Panc1 (cell line): Measurements from ENCODE around the gene WFS1. TPM values are rescaled to one million over a fixed set of nuclear protein-coding genes. Genes with fewer than 3 reads are reported as not detected.

Experiments
- ATAC-seq: fragments of 200-7000 bp; cut with Tn5 transposase; 2 replicates; pipeline ENCODE4 v1.9.1; 2020; ENCODE audit warnings: mild to moderate bottlenecking, moderate library complexity
- BruUV-seq: library from RNA; stranded (reverse); fragments of 400-500 nt; replicated peaks from 2 replicates; lab custom pipeline; 2021; lab: Mats Ljungman, UMichigan
- CTCF ChIA-PET: fragments of 300-600 bp; sonication (Branson Sonifier 250); formaldehyde crosslinking; loops from one replicate; lab custom pipeline; 2022; ENCODE audit warnings: antibody characterized with exemption; lab: Charles Lee
- POLR2A ChIA-PET: fragments of 300-600 bp; sonication (Branson Sonifier 250); formaldehyde crosslinking; loops from one replicate; lab custom pipeline; 2022; ENCODE audit warnings: antibody characterized with exemption; lab: Charles Lee
- DNase-seq: peaks from one replicate; pipeline ENCODE4 v3.0.0-alpha.2; 2010; ENCODE audit warnings: low read depth, low spot score
- H3K27ac ChIP-seq: 2 replicates; pipeline ENCODE4 v1.5.1; 2011; ENCODE audit warnings: mild to moderate bottlenecking, low read length, inconsistent platforms
- H3K27me3 ChIP-seq: fragments of 200-500 bp; sonication (Bioruptor generic); 2 replicates; pipeline ENCODE4 v1.6.0; 2014; ENCODE audit warnings: low read length, inconsistent platforms; ENCODE audit not compliant: control insufficient read depth, insufficient read depth
- H3K36me3 ChIP-seq: fragments of 200-500 bp; sonication (Bioruptor generic); 2 replicates; pipeline ENCODE4 v1.5.1; 2014; ENCODE audit warnings: inconsistent platforms, mild to moderate bottlenecking, low read length, moderate library complexity; ENCODE audit not compliant: control insufficient read depth, insufficient read depth
- H3K4me1 ChIP-seq: 2 replicates; pipeline ENCODE4 v1.5.1; 2011; ENCODE audit warnings: inconsistent platforms, mild to moderate bottlenecking, low read length, moderate library complexity; ENCODE audit not compliant: control insufficient read depth, insufficient read depth
- H3K4me3 ChIP-seq, 2 experiments: 2 replicates each; pipeline ENCODE4 v1.5.1; 2011 to 2012; ENCODE audit warnings: low read depth in 2 of 2, low read length in 2 of 2, mild to moderate bottlenecking in 2 of 2, inconsistent platforms in 1 of 2, moderate library complexity in 1 of 2
- H3K9me3 ChIP-seq: fragments of 200-500 bp; sonication (Bioruptor generic); 2 replicates; pipeline ENCODE4 v1.5.1; 2014; ENCODE audit warnings: low read depth, mild to moderate bottlenecking, inconsistent platforms, low read length, moderate library complexity; ENCODE audit not compliant: control insufficient read depth, insufficient read depth
- CTCF ChIP-seq: fragments of 450-650 bp; IDR thresholded peaks from 2 replicates; pipeline ENCODE4 v1.5.1; 2017; ENCODE audit warnings: mild to moderate bottlenecking
- POLR2AphosphoS5 ChIP-seq: IDR thresholded peaks from 2 replicates; pipeline ENCODE4 v1.6.1; 2012; ENCODE audit warnings: mild to moderate bottlenecking, low read depth, low read length, moderate library complexity
- REST ChIP-seq, 2 experiments: IDR thresholded peaks; 2 replicates each; pipeline ENCODE4 v1.6.1; 2011 to 2012; ENCODE audit warnings: low read depth in 2 of 2, control low read depth in 1 of 2, low read length in 1 of 2, mild to moderate bottlenecking in 1 of 2, moderate library complexity in 1 of 2; ENCODE audit not compliant: insufficient read depth in 1 of 2
- SIN3A ChIP-seq: IDR thresholded peaks from 2 replicates; pipeline ENCODE4 v1.6.1; 2012; ENCODE audit warnings: low read depth, mild to moderate bottlenecking, low read length, moderate library complexity, borderline replicate concordance; ENCODE audit not compliant: insufficient read depth
- TCF7L2 ChIP-seq: IDR thresholded peaks from 2 replicates; pipeline ENCODE4 v1.6.1; 2011; ENCODE audit warnings: mild to moderate bottlenecking, low read depth, low read length, inconsistent platforms
- in situ Hi-C: cut with HindIII; loops from 2 replicates; pipeline ENCODE4 v1.10.0; 2016; ENCODE audit warnings: low sequenced_read_pairs, low pct_unique_long_range_greater_than_20kb
- intact Hi-C: fragments of 100-400 bp; cut with micrococcal nuclease; formaldehyde crosslinking; loops from one replicate; pipeline ENCODE4 v1.10.0; 2022; ENCODE audit not compliant: unreplicated experiment
- total RNA-seq: library from RNA; stranded (reverse); gene quantifications from one replicate; pipeline ENCODE4 v1.2.1, GENCODE V29; 2021; ENCODE audit not compliant: unreplicated experiment

Gene WFS1
- total RNA-seq, 1 experiment from 2014 or later, result 67.5 TPM

DNA sequence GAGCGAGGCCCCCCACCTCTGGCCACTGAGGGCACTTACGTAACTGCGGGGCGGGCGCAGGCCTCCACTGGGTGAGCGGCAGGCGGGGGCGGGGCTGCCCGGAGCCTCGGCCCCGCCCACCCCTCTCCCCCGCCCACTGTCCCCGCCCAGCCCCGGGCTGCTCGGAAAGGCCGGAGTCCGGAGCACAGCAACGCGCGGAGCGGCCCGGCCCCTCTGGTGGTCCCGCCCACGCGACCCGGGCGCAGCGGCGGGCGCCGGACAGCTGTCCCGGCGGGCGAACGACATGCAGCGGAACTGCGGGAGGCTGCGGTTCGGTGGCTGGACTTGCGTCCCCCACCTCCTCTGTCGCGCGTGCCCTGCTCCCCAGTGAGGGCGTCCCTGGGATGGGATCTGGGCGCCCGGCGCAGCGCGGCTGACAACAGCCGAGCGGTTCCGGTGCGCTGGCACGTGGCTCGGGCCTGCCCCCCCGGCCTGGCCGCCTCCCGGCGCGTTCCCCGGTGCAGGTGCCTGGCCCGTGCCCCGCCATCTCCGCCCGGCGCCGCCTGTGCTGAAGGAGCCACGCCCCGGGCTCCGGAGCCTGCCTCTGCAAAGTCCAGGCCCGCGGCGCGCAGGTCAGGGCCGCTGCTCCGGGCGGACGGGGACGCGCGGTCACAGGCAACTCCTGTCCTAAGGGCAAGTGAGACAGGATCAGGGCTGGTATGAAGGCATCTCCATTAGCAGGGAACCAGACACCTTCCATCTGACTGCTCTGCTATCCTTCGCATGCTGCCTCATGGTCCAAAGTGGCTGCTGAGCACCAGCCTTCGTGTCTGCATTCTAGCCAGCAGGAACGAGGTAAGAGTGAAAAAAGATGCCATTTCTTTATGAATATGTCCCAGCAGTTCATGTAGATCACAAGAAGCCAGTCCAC lies 47.5 kb upstream of the WFS1 start:
- ATAC-seq, result no peak
- ChIA-PET CTCF (no interaction called here), POLR2A (no interaction called here)
- in situ Hi-C loops (no loop called here), intact Hi-C loops (no loop called here)
- Histone ChIP-seq H3K4me1 (no peaks in the 10 kb centered on the region), H3K36me3 (no peaks in the 10 kb centered on the region), H3K9me3 (no peaks in the 10 kb centered on the region), H3K27ac (no peak overlapping the region), H3K4me3 (no peak overlapping the region), H3K27me3 (peaks cover 19% of the 10 kb centered on the region)
- no TSS peak for BruUV-seq
- DNase-seq, result no peak
- TF ChIP-seq TCF7L2, result no peak
- no peak for TF ChIP-seq POLR2AphosphoS5
- no peak for TF ChIP-seq SIN3A
- TF ChIP-seq CTCF, result no peak
- TF ChIP-seq REST (IDR thresholded peaks at IDR 0.05; ENCODE audit: insufficient read depth in 1 of 2, low read depth in 2 of 2, low read length in 1 of 2), result no peak

DNA sequence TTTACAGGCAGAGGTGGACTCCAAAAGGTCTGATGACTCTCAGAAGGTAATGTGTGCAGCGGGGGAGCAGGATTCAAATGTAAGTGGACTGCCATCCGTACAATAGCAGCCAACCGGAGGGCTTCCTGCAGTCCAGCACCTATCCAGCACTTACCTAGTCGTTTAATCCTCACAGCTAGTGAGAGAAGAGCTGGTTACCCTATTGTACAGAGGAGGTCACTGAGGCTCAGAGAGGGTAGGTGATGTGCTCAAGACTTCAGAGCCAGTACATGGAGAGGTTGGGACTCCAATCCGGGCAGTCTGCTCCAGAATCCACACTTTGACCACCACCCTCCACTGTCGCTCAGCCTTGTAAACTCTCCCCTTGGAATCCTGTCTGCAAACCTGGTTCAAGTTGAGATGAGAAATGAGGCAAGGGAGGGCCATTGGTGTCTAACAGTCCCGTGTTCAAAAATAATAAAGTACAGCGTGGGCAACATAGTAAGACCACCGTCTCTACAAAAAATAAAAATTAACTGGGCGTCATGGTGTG lies 46.8 kb upstream of the WFS1 start:
- ChIA-PET CTCF (no interaction called here), POLR2A (no interaction called here)
- ATAC-seq, result no peak
- Histone ChIP-seq H3K27me3 (peaks cover 12% of the 10 kb centered on the region), H3K9me3 (no peaks in the 10 kb centered on the region), H3K4me3 (no peak overlapping the region), H3K4me1 (no peaks in the 10 kb centered on the region), H3K27ac (no peak overlapping the region), H3K36me3 (no peaks in the 10 kb centered on the region)
- TF ChIP-seq SIN3A, result no peak
- intact Hi-C loops (no loop called here), in situ Hi-C loops (no loop called here)
- DNase-seq, result no peak
- no TSS peak for BruUV-seq

- no TSS peak for BruUV-seq
- POLR2A ChIA-PET, result interaction anchor here (0.7 kb wide), 1 partner anchor 196 kb away, joined by 3 read pairs; no protein-coding TSS in a partner anchor
- no peaks in the 10 kb centered on the region for H3K9me3 ChIP-seq
- no peak for DNase-seq
- H3K4me3 ChIP-seq, result no peak overlapping the region
- no peak overlapping the region for H3K27ac ChIP-seq
- CTCF ChIA-PET, result no interaction called here
- H3K36me3 ChIP-seq, result no peaks in the 10 kb centered on the region
- peaks cover 5% of the 10 kb centered on the region; the same call in 1 of the 2 replicates for H3K27me3 ChIP-seq
- intact Hi-C loops, result no loop called here
- ATAC-seq, result no peak
- in situ Hi-C loops, result no loop called here
- TF ChIP-seq TCF7L2 (no peak), SIN3A (no peak), CTCF (no peak), POLR2AphosphoS5 (no peak), REST (IDR thresholded peaks at IDR 0.05; ENCODE audit: insufficient read depth in 1 of 2, low read depth in 2 of 2, low read length in 1 of 2) (no peak)
- H3K4me1 ChIP-seq, result no peaks in the 10 kb centered on the region
Measured at GRCh38 chr4:6224735-6225134, 44.9 kb upstream of the WFS1 start.
